ENCODE results near the gene CALN1.

GRCh38 chr7:72058579-72058978, 353.6 kb downstream of the CALN1 start:
- TF ChIP-seq CTCF (IDR thresholded peaks at IDR 0.05) (no peak), EP300 (IDR thresholded peaks at IDR 0.05) (no peak), POLR2A (IDR thresholded peaks at IDR 0.05) (no peak)

Measured in gastroesophageal sphincter (tissue), 3 donors.